SU-DHL-6 (cell line): ENCODE data around the gene GTF3C1.
"Not testable (repeated sequence)": the region's sequence is repeated elsewhere in the genome, so short reads cannot be mapped to it uniquely, and the experiment has no call there.

Source experiments
- H2AFZ ChIP-seq: fragments of 200-600 bp; sonication (generic); 2 replicates; pipeline ENCODE4 v1.6.1; 2014; ENCODE audit warnings: low read depth, mild to moderate bottlenecking, moderate library complexity, mixed read lengths, antibody characterized with exemption, low read length; ENCODE audit not compliant: severe bottlenecking
- H3F3A ChIP-seq: fragments of 200-600 bp; shearing (Covaris generic); 2 replicates; pipeline ENCODE4 v1.6.0; 2016; ENCODE audit warnings: antibody characterized with exemption, mild to moderate bottlenecking; ENCODE audit not compliant: insufficient read depth
- H3K27ac ChIP-seq: fragments of 200-600 bp; sonication (generic); 2 replicates; pipeline ENCODE4 v1.5.1; 2016; ENCODE audit warnings: low read depth, mild to moderate bottlenecking, low read length, moderate library complexity, mixed read lengths
- H3K27me3 ChIP-seq: fragments of 200-600 bp; sonication (generic), shearing (Covaris generic); 2 replicates; pipeline ENCODE4 v1.6.0; 2014; ENCODE audit warnings: mild to moderate bottlenecking, low read length
- H3K36me3 ChIP-seq: fragments of 200-600 bp; sonication (generic); 2 replicates; pipeline ENCODE4 v1.6.1; 2014; ENCODE audit warnings: mild to moderate bottlenecking, low read length, mixed read lengths
- H3K4me2 ChIP-seq: fragments of 300-600, 200-600 bp; shearing (Covaris generic), sonication (generic); 2 replicates; pipeline ENCODE4 v1.6.0; 2014; ENCODE audit warnings: low read length, low read depth, mild to moderate bottlenecking; ENCODE audit not compliant: poor library complexity, severe bottlenecking
- H3K4me3 ChIP-seq: fragments of 200-600 bp; sonication (generic); 2 replicates; pipeline ENCODE4 v1.5.1; 2014; ENCODE audit warnings: antibody characterized with exemption, low read length, mild to moderate bottlenecking, mixed read lengths; ENCODE audit not compliant: insufficient read depth, poor library complexity, severe bottlenecking
- H3K79me2 ChIP-seq: fragments of 200-600 bp; sonication (generic); 2 replicates; pipeline ENCODE4 v1.6.1; 2014; ENCODE audit warnings: mild to moderate bottlenecking, low read length, moderate library complexity; ENCODE audit not compliant: insufficient read depth
- H3K9ac ChIP-seq: fragments of 200-600 bp; sonication (generic); 2 replicates; pipeline ENCODE4 v1.7.0; 2014; ENCODE audit warnings: mild to moderate bottlenecking, low read length
- H3K9me2 ChIP-seq: fragments of 200-600 bp; sonication (generic); replicated peaks from 2 replicates; pipeline ENCODE4 v1.6.1; 2014; ENCODE audit warnings: low read length; ENCODE audit not compliant: insufficient read depth
- H3K9me3 ChIP-seq: fragments of 200-600 bp; sonication (generic); 2 replicates; pipeline ENCODE4 v1.6.1; 2014; ENCODE audit warnings: low read length, mixed read lengths; ENCODE audit not compliant: insufficient read depth
- H4K20me1 ChIP-seq: fragments of 200-600 bp; sonication (generic); 2 replicates; pipeline ENCODE4 v1.6.1; 2014; ENCODE audit warnings: low read depth, mild to moderate bottlenecking, antibody characterized with exemption, low read length, moderate library complexity, mixed read lengths
- EZH2phosphoT487 ChIP-seq: fragments of 200-600 bp; sonication (generic), shearing (Covaris generic); conservative IDR thresholded peaks from 2 replicates; pipeline ENCODE4 v1.6.1; 2018; ENCODE audit warnings: mild to moderate bottlenecking, antibody characterized with exemption, low read length, moderate library complexity, mixed read lengths
- TF ChIP-seq, protein P1 (sequence below): fragments of 200-600 bp; sonication (generic); IDR thresholded peaks from one replicate; pipeline ENCODE4 v1.5.1; 2017; ENCODE audit warnings: antibody characterized with exemption, mild to moderate bottlenecking, low read length, moderate library complexity; ENCODE audit not compliant: insufficient read depth, poor library complexity, severe bottlenecking

The GTF3C1 gene

GRCh38 chr16:27460213-27460612, 89.5 kb downstream of the GTF3C1 start:
- H3K4me2 ChIP-seq = no peak overlapping the region
- H3K27me3 ChIP-seq = no peaks in the 10 kb centered on the region
- no peak overlapping the region for H3K9ac ChIP-seq
- H3K27ac ChIP-seq = no peak overlapping the region
- no peaks in the 10 kb centered on the region for H3K79me2 ChIP-seq
- H4K20me1 ChIP-seq = no peaks in the 10 kb centered on the region
- no peaks in the 10 kb centered on the region for H3K36me3 ChIP-seq
- TF ChIP-seq EZH2phosphoT487 = no peak
- TF ChIP-seq, protein P1, sequence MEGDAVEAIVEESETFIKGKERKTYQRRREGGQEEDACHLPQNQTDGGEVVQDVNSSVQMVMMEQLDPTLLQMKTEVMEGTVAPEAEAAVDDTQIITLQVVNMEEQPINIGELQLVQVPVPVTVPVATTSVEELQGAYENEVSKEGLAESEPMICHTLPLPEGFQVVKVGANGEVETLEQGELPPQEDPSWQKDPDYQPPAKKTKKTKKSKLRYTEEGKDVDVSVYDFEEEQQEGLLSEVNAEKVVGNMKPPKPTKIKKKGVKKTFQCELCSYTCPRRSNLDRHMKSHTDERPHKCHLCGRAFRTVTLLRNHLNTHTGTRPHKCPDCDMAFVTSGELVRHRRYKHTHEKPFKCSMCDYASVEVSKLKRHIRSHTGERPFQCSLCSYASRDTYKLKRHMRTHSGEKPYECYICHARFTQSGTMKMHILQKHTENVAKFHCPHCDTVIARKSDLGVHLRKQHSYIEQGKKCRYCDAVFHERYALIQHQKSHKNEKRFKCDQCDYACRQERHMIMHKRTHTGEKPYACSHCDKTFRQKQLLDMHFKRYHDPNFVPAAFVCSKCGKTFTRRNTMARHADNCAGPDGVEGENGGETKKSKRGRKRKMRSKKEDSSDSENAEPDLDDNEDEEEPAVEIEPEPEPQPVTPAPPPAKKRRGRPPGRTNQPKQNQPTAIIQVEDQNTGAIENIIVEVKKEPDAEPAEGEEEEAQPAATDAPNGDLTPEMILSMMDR = no peak
- H3K9me2 ChIP-seq = no peaks in the 10 kb centered on the region
- no peak overlapping the region for H3K4me3 ChIP-seq
- H2AFZ ChIP-seq = no peak overlapping the region
- peaks cover 3% of the 10 kb centered on the region; the same call in 1 of the 2 replicates for H3F3A ChIP-seq
- no peaks in the 10 kb centered on the region for H3K9me3 ChIP-seq

GRCh38 chr16:27458987-27459688, 90.6 kb downstream of the GTF3C1 start:
- Histone ChIP-seq H3K9me2 (no peaks in the 10 kb centered on the region), H3K9ac (no peak overlapping the region), H3K4me2 (no peak overlapping the region), H3K4me3 (no peak overlapping the region), H3K9me3 (no peaks in the 10 kb centered on the region), H3F3A (peaks cover 3% of the 10 kb centered on the region; the same call in 1 of the 2 replicates), H4K20me1 (no peaks in the 10 kb centered on the region), H3K27ac (no peak overlapping the region), H3K36me3 (no peaks in the 10 kb centered on the region), H3K79me2 (no peaks in the 10 kb centered on the region), H3K27me3 (no peaks in the 10 kb centered on the region), H2AFZ (no peak overlapping the region)
- no peak for TF ChIP-seq EZH2phosphoT487
- TF ChIP-seq, protein P1 = no peak

DNA sequence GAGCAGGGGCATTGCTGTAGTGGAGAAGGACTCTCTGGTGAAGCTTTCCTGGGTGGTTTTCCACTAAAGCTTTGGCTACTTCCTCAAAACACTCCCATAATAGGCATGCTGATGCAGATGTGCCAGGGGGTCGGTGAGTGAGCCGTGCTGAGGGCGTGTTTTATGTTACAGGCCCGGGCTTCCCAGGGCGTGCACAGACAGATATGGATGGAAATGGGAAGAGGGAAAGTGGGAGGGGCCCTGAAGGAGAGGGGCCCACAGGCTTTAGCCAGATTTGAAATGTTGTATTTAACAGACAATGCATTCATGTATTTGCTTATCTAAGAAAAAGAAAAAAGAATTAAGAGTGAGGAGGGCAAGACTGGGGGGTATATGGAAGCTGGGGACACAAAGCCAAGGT, 91.5 kb downstream of the GTF3C1 start:
- no peaks in the 10 kb centered on the region for H3K79me2 ChIP-seq
- no peaks in the 10 kb centered on the region for H3K9me2 ChIP-seq
- no peak overlapping the region for H3K27ac ChIP-seq
- no peaks in the 10 kb centered on the region for H3K27me3 ChIP-seq
- no peak overlapping the region for H3K4me3 ChIP-seq
- no peak overlapping the region for H3K9ac ChIP-seq
- no peaks in the 10 kb centered on the region for H3K9me3 ChIP-seq
- no peaks in the 10 kb centered on the region for H3K36me3 ChIP-seq
- peaks cover 3% of the 10 kb centered on the region; the same call in 1 of the 2 replicates for H3F3A ChIP-seq
- no peak overlapping the region for H2AFZ ChIP-seq
- H4K20me1 ChIP-seq = no peaks in the 10 kb centered on the region
- H3K4me2 ChIP-seq = no peak overlapping the region
- TF ChIP-seq EZH2phosphoT487 = no peak
- TF ChIP-seq, protein P1 = no peak

GRCh38 chr16:27457605-27457900, 92.2 kb downstream of the GTF3C1 start:
- H3F3A ChIP-seq, H3K27me3 ChIP-seq, H3K9me3 ChIP-seq, H3K4me2 ChIP-seq, H3K79me2 ChIP-seq, H3K4me3 ChIP-seq, H3K36me3 ChIP-seq, H4K20me1 ChIP-seq, H3K9me2 ChIP-seq, H3K9ac ChIP-seq, H2AFZ ChIP-seq, H3K27ac ChIP-seq: not testable (repeated sequence)
